H1 (cell line): ENCODE data around the gene STRN4. TPM values are rescaled to one million over a fixed set of nuclear protein-coding genes. Genes with fewer than 3 reads are reported as not detected.

Experiments used
- polyA plus RNA-seq, 7 experiments: library from polyadenylated mRNA; depleted of rRNA in 3 of 7; stranded (reverse) in 5 of 7; unstranded in 2 of 7; fragments of >200 nt in 5 of 7; fragments of 200-250 nt in 2 of 7; gene quantifications; 1 replicate in 5 of 7; 2 replicates in 1 of 7; 4 replicates in 1 of 7; pipeline versions ENCODE4 v1.2.1 to v1.2.3, GENCODE V29; 2011 to 2013; ENCODE audit warnings: missing spikeins in 2 of 7, mixed read lengths in 2 of 7
- total RNA-seq: library from RNA; stranded (reverse); fragmentation: NEBNext Ultra II Directional; extraction: Animal tissue kit (Norgen Biotek cat#: 25700); gene quantifications from 2 replicates; pipeline ENCODE4 v1.2.1, GENCODE V29; 2021
- TF ChIP-seq, protein P1 (sequence below): fragments of 300-600 bp; sonication (generic); IDR thresholded peaks from 2 replicates; pipeline ENCODE4 v1.7.1; 2012; ENCODE audit warnings: low read length, moderate library complexity, mild to moderate bottlenecking, inconsistent platforms; ENCODE audit not compliant: insufficient replicate concordance

STRN4 gene
- total and polyA plus RNA-seq, 2 of the 8 experiments (the other 6 are each of a cell fraction or from before 2014, with no cell fraction given), result 120 to 187 TPM

GRCh38 chr19:46730187-46730586 lies 16.1 kb downstream of the STRN4 start (continued):
- TF ChIP-seq, protein P1, sequence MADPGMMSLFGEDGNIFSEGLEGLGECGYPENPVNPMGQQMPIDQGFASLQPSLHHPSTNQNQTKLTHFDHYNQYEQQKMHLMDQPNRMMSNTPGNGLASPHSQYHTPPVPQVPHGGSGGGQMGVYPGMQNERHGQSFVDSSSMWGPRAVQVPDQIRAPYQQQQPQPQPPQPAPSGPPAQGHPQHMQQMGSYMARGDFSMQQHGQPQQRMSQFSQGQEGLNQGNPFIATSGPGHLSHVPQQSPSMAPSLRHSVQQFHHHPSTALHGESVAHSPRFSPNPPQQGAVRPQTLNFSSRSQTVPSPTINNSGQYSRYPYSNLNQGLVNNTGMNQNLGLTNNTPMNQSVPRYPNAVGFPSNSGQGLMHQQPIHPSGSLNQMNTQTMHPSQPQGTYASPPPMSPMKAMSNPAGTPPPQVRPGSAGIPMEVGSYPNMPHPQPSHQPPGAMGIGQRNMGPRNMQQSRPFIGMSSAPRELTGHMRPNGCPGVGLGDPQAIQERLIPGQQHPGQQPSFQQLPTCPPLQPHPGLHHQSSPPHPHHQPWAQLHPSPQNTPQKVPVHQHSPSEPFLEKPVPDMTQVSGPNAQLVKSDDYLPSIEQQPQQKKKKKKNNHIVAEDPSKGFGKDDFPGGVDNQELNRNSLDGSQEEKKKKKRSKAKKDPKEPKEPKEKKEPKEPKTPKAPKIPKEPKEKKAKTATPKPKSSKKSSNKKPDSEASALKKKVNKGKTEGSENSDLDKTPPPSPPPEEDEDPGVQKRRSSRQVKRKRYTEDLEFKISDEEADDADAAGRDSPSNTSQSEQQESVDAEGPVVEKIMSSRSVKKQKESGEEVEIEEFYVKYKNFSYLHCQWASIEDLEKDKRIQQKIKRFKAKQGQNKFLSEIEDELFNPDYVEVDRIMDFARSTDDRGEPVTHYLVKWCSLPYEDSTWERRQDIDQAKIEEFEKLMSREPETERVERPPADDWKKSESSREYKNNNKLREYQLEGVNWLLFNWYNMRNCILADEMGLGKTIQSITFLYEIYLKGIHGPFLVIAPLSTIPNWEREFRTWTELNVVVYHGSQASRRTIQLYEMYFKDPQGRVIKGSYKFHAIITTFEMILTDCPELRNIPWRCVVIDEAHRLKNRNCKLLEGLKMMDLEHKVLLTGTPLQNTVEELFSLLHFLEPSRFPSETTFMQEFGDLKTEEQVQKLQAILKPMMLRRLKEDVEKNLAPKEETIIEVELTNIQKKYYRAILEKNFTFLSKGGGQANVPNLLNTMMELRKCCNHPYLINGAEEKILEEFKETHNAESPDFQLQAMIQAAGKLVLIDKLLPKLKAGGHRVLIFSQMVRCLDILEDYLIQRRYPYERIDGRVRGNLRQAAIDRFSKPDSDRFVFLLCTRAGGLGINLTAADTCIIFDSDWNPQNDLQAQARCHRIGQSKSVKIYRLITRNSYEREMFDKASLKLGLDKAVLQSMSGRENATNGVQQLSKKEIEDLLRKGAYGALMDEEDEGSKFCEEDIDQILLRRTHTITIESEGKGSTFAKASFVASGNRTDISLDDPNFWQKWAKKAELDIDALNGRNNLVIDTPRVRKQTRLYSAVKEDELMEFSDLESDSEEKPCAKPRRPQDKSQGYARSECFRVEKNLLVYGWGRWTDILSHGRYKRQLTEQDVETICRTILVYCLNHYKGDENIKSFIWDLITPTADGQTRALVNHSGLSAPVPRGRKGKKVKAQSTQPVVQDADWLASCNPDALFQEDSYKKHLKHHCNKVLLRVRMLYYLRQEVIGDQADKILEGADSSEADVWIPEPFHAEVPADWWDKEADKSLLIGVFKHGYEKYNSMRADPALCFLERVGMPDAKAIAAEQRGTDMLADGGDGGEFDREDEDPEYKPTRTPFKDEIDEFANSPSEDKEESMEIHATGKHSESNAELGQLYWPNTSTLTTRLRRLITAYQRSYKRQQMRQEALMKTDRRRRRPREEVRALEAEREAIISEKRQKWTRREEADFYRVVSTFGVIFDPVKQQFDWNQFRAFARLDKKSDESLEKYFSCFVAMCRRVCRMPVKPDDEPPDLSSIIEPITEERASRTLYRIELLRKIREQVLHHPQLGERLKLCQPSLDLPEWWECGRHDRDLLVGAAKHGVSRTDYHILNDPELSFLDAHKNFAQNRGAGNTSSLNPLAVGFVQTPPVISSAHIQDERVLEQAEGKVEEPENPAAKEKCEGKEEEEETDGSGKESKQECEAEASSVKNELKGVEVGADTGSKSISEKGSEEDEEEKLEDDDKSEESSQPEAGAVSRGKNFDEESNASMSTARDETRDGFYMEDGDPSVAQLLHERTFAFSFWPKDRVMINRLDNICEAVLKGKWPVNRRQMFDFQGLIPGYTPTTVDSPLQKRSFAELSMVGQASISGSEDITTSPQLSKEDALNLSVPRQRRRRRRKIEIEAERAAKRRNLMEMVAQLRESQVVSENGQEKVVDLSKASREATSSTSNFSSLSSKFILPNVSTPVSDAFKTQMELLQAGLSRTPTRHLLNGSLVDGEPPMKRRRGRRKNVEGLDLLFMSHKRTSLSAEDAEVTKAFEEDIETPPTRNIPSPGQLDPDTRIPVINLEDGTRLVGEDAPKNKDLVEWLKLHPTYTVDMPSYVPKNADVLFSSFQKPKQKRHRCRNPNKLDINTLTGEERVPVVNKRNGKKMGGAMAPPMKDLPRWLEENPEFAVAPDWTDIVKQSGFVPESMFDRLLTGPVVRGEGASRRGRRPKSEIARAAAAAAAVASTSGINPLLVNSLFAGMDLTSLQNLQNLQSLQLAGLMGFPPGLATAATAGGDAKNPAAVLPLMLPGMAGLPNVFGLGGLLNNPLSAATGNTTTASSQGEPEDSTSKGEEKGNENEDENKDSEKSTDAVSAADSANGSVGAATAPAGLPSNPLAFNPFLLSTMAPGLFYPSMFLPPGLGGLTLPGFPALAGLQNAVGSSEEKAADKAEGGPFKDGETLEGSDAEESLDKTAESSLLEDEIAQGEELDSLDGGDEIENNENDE, result no peak
